ENCODE data around the gene C2orf72. TPM values are rescaled to one million over a fixed set of nuclear protein-coding genes. Genes with fewer than 3 reads are reported as not detected.

Gene C2orf72
- total and polyA plus RNA-seq, 2 experiments from 2014 or later = 5.3 to 5.4 TPM

- no peak for DNase-seq (ENCODE audit: low read depth in 1 of 2, low spot score in 1 of 2)
- no peak overlapping the region for H3K27ac ChIP-seq
- no peaks in the 10 kb centered on the region for H3K36me3 ChIP-seq
- H3K4me3 ChIP-seq = no peak overlapping the region
- no peaks in the 10 kb centered on the region for H3K9me3 ChIP-seq (ENCODE audit: low read depth)
- H3K27me3 ChIP-seq = peaks cover under 1% of the 10 kb centered on the region
- no peaks in the 10 kb centered on the region for H3K4me1 ChIP-seq (ENCODE audit: low read depth)
- TF ChIP-seq, protein P1, sequence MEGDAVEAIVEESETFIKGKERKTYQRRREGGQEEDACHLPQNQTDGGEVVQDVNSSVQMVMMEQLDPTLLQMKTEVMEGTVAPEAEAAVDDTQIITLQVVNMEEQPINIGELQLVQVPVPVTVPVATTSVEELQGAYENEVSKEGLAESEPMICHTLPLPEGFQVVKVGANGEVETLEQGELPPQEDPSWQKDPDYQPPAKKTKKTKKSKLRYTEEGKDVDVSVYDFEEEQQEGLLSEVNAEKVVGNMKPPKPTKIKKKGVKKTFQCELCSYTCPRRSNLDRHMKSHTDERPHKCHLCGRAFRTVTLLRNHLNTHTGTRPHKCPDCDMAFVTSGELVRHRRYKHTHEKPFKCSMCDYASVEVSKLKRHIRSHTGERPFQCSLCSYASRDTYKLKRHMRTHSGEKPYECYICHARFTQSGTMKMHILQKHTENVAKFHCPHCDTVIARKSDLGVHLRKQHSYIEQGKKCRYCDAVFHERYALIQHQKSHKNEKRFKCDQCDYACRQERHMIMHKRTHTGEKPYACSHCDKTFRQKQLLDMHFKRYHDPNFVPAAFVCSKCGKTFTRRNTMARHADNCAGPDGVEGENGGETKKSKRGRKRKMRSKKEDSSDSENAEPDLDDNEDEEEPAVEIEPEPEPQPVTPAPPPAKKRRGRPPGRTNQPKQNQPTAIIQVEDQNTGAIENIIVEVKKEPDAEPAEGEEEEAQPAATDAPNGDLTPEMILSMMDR (IDR thresholded peaks at IDR 0.05; ENCODE audit: low read depth, low read length) = no peak
Observed at GRCh38 chr2:231008131-231008530, 29.2 kb upstream of the C2orf72 start.

DNA sequence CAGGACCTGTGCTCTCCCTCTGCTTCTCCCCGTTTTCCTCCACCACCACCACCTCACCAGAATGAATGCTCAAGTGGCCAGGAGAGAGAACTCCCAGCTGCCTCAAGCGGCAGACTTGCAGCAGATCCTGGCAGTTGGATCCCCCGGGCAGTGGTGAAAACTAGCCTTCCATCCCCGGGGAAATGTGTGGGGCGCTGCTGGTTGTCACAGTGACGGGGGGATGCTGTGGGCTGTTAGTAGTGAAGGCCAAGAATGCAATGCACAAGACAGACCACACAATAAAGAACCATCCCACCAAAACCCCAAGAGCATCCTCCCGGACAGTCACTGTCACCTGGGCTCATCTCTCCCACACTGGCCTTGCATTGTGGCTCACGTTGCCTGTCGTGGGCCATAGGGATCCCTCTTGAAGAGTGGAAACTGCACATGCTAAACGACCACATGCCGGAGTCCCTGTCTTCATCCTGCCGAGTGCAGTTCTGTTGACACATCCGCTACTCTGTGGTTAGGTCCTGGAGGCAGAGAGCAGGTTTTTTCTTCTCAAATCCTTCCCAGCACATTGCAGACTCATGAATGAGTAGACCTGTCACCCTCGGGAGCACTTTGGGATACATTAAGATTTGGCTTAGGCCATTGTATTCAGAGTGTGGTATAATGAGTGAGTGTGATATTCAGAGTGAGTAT, 27.9 kb upstream of the C2orf72 start:
- TF ChIP-seq, protein P1 (IDR thresholded peaks at IDR 0.05; ENCODE audit: low read depth, low read length) = no peak
- Histone ChIP-seq H3K4me1 (ENCODE audit: low read depth) (no peaks in the 10 kb centered on the region), H3K27ac (no peak overlapping the region), H3K4me3 (no peak overlapping the region), H3K27me3 (no peaks in the 10 kb centered on the region), H3K9me3 (ENCODE audit: low read depth) (no peaks in the 10 kb centered on the region), H3K36me3 (no peaks in the 10 kb centered on the region)
- DNase-seq (ENCODE audit: low read depth in 1 of 2, low spot score in 1 of 2) = no peak

GRCh38 chr2:231010201-231010730, 27.1 kb upstream of the C2orf72 start:
- H3K27me3 ChIP-seq = no peaks in the 10 kb centered on the region
- TF ChIP-seq, protein P1 (IDR thresholded peaks at IDR 0.05; ENCODE audit: low read depth, low read length) = no peak
- no peaks in the 10 kb centered on the region for H3K9me3 ChIP-seq (ENCODE audit: low read depth)
- H3K4me1 ChIP-seq (ENCODE audit: low read depth) = no peaks in the 10 kb centered on the region
- H3K4me3 ChIP-seq = no peak overlapping the region
- no peak overlapping the region for H3K27ac ChIP-seq
- no peak for DNase-seq (ENCODE audit: low read depth in 1 of 2, low spot score in 1 of 2)
- no peaks in the 10 kb centered on the region for H3K36me3 ChIP-seq

GRCh38 chr2:231011526-231011925, 25.8 kb upstream of the C2orf72 start:
- Histone ChIP-seq H3K27ac (no peak overlapping the region), H3K27me3 (no peaks in the 10 kb centered on the region), H3K9me3 (ENCODE audit: low read depth) (no peaks in the 10 kb centered on the region), H3K4me1 (ENCODE audit: low read depth) (no peaks in the 10 kb centered on the region), H3K36me3 (no peaks in the 10 kb centered on the region), H3K4me3 (no peak overlapping the region)
- TF ChIP-seq, protein P1 (IDR thresholded peaks at IDR 0.05; ENCODE audit: low read depth, low read length) = no peak
- no peak for DNase-seq (ENCODE audit: low read depth in 1 of 2, low spot score in 1 of 2)

GRCh38 chr2:231012463-231012862, 24.9 kb upstream of the C2orf72 start:
- Histone ChIP-seq H3K9me3 (ENCODE audit: low read depth) (no peaks in the 10 kb centered on the region), H3K36me3 (no peaks in the 10 kb centered on the region), H3K4me1 (ENCODE audit: low read depth) (no peaks in the 10 kb centered on the region), H3K27ac (no peak overlapping the region), H3K27me3 (no peaks in the 10 kb centered on the region), H3K4me3 (no peak overlapping the region)
- DNase-seq (ENCODE audit: low read depth in 1 of 2, low spot score in 1 of 2) = no peak
- TF ChIP-seq, protein P1 (IDR thresholded peaks at IDR 0.05; ENCODE audit: low read depth, low read length) = no peak

All from cardiac muscle cell (in vitro differentiated cells and primary cell).